Measurements from ENCODE around the gene IDUA.

- TF ChIP-seq, protein P1, sequence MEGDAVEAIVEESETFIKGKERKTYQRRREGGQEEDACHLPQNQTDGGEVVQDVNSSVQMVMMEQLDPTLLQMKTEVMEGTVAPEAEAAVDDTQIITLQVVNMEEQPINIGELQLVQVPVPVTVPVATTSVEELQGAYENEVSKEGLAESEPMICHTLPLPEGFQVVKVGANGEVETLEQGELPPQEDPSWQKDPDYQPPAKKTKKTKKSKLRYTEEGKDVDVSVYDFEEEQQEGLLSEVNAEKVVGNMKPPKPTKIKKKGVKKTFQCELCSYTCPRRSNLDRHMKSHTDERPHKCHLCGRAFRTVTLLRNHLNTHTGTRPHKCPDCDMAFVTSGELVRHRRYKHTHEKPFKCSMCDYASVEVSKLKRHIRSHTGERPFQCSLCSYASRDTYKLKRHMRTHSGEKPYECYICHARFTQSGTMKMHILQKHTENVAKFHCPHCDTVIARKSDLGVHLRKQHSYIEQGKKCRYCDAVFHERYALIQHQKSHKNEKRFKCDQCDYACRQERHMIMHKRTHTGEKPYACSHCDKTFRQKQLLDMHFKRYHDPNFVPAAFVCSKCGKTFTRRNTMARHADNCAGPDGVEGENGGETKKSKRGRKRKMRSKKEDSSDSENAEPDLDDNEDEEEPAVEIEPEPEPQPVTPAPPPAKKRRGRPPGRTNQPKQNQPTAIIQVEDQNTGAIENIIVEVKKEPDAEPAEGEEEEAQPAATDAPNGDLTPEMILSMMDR (IDR thresholded peaks at IDR 0.05; ENCODE audit: insufficient read depth, low read length, poor library complexity, severe bottlenecking), result no peak
- TF ChIP-seq EZH2phosphoT487 (conservative IDR thresholded peaks at IDR 0.05; ENCODE audit: low read length), result no peak
Observed at GRCh38 chr4:948936-949300, 37.9 kb upstream of the IDUA start.

All from SU-DHL-6 (cell line).